Measurements from ENCODE around the gene NDEL1.

Gene NDEL1

DNA sequence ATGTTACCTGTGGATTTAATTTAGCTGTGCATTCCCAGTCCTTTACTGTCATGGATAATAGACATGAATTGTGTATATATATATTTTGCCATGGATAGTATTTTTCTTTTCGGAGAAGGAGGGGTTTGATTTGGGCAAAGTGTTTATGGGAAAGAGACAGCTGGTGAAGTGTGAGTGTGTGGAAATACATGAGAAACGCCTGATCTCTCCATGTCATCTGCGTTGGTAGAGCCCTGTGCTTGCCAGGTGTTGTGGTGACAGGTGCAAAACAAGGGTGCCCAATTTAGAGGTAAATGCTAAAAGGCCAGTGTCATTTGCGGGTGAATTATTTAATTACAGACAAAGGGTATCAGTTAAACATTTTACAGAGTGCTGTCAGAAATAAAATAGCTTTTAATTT lies 23.4 kb downstream of the NDEL1 start:
- DNase-seq, result no peak

DNA sequence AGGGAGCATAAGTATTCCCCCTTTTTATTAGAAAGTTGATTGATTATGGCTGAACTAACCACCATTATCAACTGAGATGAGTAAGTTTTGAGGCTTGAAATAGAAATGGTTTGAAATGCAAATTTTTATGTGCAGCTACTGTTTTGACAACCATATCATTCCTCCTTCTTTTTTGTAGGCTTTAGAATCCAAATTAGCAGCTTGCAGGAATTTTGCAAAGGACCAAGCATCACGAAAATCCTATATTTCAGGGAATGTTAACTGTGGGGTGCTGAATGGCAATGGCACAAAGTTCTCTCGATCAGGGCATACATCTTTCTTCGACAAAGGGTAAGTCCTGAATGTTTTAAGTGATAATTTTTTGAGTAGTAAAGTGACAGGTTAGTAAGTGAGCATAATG lies 24.1 kb downstream of the NDEL1 start:
- DNase-seq, result no peak

DNA sequence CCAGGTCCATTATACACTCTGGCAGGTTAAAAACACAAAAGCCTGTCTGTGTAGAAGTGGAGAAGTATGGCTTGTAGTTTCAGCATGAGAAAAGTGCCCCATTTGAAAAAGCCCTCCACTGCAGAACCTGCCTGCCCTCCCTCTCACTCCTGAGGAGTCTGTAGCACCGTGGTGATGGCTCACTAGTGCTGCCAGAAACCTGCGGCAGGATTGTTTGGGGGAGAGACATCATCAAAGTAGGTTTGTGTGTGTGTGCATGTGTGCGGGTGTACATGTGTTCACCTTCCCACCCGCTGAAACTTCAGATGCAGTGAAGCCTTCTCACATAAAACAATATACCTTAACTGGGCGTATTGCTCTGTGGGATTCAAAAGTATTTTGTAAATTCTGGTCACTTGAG lies 26.9 kb downstream of the NDEL1 start:
- no peak for DNase-seq

DNA sequence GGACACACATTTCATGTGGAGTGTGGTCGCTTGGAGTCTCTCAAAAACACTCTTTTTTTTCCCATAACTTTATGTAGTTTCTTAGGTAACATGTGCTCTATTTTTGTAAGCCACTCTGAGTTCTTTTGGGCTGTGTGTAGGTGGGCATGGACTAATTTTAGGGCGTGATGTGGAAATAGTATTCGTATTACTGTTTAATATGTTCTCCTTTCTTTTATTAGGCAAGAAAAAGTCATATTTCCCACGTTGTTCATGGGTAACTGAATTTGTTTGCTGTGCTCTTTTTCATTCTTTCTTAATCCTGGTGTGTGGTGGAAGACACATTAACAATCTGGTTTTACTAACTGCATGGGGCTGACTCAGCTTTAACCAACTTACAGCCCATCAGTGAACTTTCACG lies 27.4 kb downstream of the NDEL1 start:
- no peak for DNase-seq

DNA sequence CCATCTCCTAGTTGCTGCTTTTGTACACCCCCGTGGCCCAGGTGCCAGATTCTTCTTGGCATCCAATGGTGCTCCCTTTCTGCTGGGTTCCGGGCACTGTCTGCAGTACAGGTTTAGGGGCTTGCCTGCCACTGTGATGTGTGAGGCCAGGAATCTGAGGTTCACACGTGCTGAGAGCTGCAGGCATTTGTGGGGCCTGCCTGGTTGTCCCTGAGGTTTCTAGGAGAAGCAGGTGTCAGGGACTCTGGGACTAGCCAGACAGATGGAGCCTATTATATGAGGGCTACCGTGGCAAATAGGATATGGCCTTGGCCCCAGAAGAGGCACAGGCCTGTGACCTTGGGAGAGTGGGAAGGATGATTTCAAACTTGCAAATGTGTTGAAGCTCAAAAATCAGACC lies 29.3 kb downstream of the NDEL1 start:
- no peak for DNase-seq

DNA sequence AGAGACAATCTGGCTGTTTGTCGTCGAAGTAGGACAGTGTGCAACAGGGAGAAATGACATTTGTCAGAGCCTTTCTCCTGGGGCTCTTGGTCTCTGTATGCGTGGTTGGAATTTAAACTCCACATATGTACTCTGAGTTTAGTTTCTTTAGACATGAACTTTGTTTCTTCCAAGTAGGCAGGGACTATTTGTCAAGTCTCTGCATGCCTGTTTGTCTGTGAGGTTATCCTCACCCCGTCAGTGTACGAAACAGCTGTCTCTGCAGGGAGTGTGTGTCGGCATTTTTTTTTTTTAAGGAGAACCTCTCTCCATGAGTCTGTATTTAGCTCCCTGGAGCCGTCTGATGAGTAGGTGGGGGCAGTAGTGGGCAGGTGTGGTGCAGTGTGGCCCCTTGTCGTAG lies 29.7 kb downstream of the NDEL1 start:
- DNase-seq, result no peak

DNA sequence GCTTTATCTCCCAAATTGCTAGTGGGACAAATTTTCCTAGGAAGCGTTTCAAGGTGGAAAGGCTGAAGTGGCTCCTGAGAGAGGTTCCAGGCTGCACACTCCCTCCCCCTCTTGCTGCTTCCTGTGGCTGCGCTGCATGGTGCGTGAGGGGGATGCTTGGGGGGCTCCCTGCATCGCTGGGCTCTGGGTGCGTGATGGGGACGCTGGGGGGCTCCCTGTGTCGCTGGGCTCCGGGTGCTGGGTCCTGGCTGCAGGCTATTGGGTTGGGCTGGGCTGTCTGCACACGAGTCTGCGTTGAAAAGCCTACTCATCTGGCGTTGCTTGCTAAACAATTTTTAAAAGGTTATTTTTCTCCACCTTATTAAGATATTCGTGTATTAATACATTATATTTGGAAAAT lies 30.1 kb downstream of the NDEL1 start:
- no peak for DNase-seq

DNA sequence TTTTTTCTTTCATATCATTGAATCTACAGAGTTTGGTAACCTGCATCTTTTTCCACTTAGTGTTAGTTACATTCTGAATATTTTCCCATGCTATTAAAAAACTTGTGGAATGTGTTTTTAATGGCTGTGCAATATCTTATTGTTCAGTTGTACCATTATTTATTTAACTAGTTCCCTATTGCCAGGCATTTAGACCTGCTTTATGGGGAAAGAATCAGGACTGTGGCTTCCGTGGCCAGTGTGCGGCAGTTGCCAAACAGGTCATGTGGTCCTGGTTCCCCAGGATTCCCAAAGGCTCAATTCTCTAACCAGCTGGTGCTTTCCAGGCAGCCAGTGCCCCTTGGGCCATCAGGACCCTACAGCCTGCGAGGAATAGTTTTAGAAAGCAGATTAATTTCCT lies 30.8 kb downstream of the NDEL1 start:
- DNase-seq, result no peak

DNA sequence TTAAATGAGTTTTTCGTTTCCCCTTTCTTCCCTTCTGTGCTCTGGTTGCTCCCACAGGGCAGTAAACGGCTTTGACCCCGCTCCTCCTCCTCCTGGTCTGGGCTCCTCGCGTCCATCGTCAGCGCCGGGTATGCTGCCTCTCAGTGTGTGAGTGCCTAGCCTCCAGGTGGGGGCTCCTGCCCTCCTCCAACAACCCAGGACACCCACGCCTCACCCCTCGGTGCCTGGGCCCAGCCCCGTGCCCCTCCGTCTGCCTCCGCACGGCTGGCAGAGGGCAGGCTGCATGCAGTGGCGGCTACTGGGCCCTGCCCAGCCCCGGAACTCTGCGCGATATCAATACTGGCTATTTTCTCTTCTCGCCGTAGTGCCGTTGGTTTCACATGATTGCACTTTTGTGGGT lies 31.2 kb downstream of the NDEL1 start:
- no peak for DNase-seq

DNA sequence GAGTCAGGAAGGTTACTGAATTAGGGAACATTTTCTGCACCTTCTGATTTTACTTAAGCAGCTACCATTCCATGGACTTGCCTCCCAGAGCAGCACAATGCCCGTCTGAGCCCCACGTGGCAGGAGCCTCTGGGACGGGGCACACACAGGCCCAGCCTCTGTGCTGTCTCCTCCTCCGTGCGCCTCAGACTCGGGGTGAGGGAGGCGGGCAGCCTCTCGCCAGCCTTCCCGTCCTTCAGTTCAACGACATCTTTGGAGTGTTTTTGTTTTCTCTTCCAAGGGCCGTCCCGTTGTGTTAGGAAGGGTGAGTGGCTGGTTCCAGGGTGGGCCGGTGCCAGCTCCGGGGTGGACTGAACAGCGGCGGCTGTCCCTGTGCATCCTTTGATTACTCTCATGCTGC lies 31.8 kb downstream of the NDEL1 start:
- no peak for DNase-seq

DNA sequence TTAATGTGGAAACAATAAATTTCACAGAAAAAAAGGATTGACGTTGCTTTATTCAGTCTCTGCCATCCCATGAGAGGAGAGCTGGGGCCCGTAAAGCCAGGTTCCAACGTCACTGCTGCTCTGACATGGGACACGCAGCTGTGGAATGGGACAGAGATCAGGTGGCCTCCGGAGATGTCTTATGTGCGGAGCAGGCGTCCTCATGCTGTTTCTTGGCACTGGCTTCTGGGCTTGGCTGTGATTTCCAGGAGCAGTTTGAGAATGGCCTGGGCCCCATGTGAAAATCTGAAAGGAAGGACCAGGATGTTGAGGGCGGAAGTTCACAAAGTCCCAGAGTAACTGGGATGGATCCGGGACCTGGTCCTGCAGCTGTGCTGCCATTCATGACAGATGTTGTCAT lies 32.4 kb downstream of the NDEL1 start:
- DNase-seq, result no peak

DNA sequence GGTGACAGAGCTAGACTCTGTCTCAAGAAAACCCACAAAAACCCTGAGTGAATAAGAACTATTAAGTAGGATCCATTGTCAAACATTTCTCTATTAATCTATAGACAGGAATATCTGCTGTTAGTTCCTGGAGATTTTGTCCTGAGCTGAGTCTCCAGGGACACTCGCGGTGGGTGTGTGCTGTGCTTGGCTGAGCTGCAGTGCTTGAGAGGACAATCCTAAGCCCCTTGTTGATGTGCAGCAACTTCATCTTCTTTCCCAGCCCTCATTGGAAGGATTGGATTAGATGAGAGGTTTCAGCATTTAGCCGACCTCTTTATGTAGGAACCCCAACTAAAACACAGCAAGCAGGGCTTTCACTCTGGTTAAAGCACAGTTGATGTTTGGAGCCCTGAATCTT lies 33.3 kb downstream of the NDEL1 start:
- DNase-seq, result no peak

DNA sequence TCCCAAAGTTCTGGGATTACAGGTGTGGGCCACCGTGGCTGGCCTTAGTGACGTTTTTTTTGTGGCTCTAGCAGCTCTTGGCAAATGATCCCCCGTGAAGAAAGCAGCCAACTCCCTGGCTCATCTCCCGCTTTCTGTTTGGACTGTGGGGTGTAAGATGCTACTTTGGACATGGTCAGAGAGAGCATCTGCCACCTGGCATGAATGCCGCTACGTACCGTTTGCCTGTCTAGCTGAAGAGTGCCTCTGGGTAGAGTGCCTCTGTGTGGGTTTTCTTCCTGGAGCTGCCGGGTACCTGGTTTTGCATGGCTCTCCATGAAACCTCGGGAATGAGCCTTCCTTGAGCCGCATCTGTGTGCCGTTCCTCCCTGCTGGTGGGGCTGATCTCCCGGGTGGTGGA lies 34.3 kb downstream of the NDEL1 start:
- no peak for DNase-seq

DNA sequence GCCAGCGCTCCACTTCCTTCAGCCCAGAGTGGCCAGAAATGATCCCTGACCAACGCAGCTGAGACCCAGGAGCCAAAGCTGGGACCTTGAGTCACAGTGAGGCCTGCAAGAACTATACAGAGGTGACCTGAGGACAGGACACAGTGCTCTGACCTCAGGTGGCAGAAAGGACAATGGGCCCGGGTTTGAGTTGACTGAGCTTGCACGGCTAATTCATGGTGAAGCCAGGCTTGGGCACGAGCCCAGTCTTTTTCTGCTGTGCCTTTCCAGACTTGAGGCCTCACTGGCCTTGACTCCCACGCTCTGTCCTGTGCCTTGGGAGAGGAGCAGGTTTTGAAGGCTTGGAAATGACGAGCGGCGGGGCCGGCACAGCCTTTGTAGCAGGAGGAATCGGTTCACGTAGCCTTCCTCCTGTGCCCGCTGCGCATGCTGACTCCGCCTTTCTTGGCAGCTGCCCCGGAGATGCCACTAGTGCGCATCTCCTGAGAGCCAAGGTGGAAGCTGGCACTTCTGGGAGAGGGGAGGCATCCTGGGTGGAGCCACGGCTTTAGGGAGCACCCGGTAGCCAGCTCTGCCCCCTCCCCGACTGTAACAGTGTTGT lies 34.9 kb downstream of the NDEL1 start:
- no peak for DNase-seq

DNA sequence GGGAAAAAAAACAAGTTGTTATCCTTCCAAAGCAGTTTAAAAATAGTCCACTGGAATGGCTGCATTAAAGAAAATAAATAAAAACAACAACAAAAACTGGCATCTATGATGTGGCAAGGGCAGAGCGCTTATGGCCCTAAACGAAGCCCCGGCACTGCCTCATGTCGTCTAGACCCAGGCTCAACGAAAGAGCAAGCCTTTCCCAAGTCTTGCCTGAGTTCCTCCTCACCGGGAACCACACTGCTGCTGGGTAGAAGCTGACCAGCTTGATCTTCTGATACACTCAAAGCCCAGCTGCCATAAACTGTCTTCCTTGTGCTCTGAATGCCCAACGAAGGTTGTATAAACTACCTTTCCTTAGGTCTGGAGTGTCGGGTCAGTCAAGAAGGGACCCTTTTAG lies 37.0 kb downstream of the NDEL1 start:
- DNase-seq, result no peak

DNA sequence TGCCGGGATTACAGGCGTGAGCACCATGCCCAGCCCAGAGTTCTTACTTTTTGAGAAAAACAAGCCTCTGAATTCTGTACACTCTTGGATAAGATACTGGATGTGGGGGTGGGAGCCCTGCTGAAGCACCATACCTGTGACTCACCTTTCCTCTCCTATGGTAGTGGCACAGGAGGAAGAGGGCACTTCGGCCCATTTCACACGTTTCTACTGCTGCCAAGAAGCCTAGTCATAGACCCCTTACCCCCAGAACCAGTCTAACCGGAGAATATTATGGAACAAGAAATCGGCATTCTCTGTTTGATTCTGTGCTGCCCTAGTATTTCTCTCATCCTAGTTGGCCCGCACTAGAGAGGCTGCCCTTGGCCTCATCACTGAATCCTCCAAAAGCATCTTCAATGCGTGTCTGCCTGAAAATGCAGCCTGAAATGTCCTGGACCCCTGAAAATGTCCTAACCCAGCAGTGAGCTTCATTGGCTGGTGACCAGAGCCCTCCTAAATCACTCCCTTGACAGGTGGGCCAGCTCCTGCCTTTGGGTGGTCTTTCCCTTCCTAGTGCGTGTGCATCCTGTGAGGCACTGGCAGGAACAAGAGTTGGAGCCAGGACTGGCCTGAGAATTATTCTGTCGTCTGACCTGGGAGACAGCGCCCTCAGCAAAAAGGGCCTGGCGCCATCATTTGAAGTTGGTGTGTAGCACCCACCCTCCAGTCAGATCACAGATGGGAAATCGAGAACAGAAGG lies 37.9 kb downstream of the NDEL1 start:
- no peak for DNase-seq

DNA sequence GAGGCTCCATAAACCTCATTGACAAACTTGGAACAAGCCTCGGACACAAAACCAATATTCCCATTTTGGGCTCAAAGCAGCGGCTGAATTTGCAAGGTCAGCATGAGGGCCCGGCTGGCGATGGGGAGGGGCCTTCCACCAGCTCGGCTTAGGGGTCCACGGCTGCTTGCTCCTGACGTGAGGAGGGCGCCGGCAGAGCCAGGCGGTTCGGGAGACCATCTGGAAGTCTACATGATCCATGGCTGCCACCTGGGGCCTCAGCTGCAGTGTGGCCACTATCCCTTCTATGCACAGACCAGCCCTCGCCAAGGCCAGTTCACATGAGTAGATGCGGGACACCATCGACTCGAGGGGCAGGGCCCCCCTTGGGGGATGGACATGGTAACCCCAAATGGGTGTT lies 39.1 kb downstream of the NDEL1 start:
- no peak for DNase-seq

DNA sequence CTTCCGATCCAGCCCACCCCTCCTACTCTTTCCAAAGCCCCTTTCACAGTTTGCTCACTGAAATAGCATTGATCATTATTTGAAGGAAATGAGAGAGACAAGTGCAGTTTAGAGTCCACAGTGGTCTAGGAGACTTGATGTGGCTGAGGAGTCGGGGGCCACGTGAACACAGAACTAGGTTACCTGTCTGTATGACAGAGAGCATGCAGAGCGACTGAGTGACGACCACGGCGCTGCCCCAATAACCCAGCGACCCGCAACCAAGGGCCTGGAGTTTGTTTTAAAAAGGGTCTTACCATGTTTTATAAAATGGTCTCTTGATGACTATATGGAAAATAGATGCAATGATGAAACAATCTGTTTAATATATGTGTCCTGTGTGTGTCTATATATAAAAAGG lies 39.5 kb downstream of the NDEL1 start:
- DNase-seq, result no peak

DNA sequence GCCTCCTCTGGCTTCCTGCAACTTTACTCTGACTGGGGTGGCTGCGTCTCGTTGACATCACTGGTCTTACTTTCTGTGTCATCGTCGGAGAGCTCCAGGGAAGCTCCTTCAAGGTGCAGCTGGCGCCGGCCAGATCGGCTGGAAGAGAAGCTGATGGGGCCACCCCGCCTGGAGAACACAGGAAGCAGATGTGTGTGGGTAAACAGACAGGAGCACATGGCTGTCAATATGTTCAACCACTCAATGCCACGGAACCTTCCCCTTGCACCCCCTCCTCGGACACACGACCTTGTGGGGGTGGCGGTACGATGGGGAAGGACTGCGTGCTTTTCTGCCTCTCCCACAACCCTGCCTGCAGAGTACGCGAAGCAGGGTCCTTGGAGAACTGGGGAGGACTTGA lies 40.1 kb downstream of the NDEL1 start:
- no peak for DNase-seq

DNA sequence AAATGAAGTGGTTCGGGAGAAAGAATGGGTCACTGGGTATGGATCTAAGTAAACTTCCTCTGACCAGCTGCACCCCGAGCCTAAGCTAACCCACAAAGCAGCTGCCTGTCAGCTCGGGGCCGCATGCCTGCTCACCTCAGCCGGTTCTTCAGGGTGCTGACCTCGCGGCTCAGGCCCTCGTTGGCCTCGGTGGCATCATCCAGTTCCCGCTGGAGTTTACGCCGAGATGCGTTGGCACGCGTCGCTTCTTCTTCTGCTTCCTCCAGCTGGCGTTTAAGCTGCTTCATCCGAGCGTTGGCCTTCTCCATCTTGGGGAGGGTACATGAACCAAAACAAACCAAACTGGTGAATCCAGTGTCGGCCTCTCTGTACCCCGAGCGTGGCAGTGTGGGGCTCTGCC lies 41.1 kb downstream of the NDEL1 start:
- DNase-seq, result no peak

DNA sequence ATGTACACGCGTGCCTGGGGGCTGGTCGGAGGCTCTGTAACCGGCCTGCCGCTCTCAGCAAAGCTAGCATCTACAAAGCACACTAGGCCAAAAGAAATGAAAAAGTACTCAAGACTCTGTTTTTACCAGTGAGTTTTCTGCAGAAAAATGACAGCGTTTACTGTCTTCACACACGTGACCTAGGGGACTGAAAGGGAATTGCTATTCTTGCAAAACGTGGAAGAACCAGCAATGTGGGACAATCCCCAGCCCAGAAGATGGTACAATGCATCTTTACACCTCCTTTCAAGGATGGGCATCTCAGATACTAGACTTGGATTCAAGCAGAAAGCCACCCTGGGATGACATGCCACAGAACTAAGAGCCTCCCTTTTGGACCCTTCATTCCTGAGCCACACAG lies 41.5 kb downstream of the NDEL1 start:
- no peak for DNase-seq

DNA sequence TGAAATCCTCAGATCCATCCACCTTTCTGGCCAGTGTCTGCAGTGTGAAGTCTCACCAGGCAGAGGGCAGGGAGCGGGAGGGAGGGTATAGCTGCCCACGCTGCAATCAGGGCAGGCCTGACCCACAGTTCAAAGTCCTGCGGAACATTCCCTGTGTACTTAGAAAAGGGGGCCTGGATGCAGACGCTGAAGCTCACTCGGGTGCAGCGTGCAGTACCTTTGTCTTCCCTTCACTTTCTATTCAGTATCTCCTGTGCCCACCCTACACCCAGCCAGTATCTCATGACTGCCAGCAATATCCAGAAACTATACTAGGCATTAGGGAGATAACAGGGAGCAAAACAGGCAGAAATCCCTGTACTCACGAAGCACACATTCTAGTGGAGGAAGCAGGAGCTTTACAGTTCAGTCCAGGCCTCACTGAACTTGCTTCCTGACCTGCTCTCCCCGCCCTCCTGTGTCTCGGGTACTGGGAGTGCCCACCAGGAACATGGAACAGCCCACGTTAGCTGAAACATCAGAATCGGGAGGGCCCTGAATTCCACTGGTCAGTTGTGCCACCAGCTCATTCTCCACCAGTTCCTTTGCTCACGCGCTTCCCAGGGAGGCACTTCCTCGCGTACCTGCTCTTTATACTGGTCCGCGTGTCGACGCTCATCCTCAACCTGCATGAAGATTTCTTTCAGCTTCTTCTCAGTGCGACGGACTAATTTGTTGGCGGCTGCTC lies 42.2 kb downstream of the NDEL1 start:
- no peak for DNase-seq

DNA sequence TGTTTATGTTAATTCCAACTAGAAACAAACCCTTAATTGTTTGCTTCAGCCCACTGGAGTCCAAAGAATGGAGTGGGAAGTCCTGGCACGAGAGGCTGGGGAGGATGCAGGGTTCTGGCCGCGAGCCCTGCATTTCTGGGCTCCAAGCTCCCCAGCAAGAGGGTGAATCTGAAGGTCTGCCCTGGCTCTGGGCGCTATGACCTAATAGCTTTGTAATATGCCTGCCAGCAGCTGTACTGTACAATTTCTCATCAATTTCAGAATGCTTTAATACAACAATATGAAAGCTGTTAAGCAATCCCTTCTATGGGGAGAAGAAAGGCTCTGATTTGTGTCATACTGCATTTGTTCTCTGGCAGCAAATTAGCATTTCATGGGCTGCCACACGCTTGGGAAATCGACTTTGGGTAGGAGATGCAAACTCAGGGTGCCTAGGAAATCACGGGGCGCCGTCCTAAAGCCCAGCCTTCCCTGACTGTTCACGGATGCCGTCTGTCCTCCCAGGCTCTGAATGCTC lies 43.8 kb downstream of the NDEL1 start:
- DNase-seq, result no peak
